CD4-positive, alpha-beta T cell (primary cell): ENCODE measurements around the gene SLC4A5. TPM values are rescaled to one million over a fixed set of nuclear protein-coding genes. Genes with fewer than 3 reads are reported as not detected.

Experiments
- ATAC-seq: fragments of 200-7000 bp; cut with Tn5 transposase; one replicate; pipeline ENCODE4 v1.10.0; 2022; ENCODE audit warnings: mild to moderate bottlenecking; ENCODE audit not compliant: poor library complexity
- CTCF ChIA-PET: fragments of 350-600 bp; sonication (Branson Sonifier 250); formaldehyde crosslinking; loops from one replicate; lab custom pipeline; 2021; ENCODE audit warnings: antibody characterized with exemption, inconsistent platforms; lab: Charles Lee
- POLR2A ChIA-PET: fragments of 350-600 bp; sonication (Branson Sonifier 250); formaldehyde crosslinking; loops from one replicate; lab custom pipeline; 2021; ENCODE audit warnings: antibody characterized with exemption, inconsistent platforms; lab: Charles Lee
- DNase-seq, 14 experiments: peaks; one replicate each; pipeline ENCODE4 v3.0.0-alpha.2; 2013 to 2020; ENCODE audit warnings: mixed read lengths in 2 of 14
- H3K27ac ChIP-seq, 2 donors: one replicate each; pipeline versions ENCODE4 v1.5.1 to v1.7.0; 2013; ENCODE audit warnings: low read length in 2 of 2, low read depth in 1 of 2, mild to moderate bottlenecking in 1 of 2
- H3K27me3 ChIP-seq, 2 experiments: 1 replicate in 1 of 2; 2 replicates in 1 of 2; pipeline versions ENCODE4 v1.6.1 to v1.7.0; 2013; ENCODE audit warnings: low read length in 2 of 2, control low read depth in 1 of 2, mild to moderate bottlenecking in 1 of 2, moderate library complexity in 1 of 2; ENCODE audit not compliant: insufficient read depth in 2 of 2, control insufficient read depth in 1 of 2
- H3K36me3 ChIP-seq: one replicate; pipeline ENCODE4 v1.6.1; 2013; ENCODE audit warnings: low read length, control low read depth; ENCODE audit not compliant: insufficient read depth
- H3K4me1 ChIP-seq: one replicate; pipeline ENCODE4 v1.6.1; 2013; ENCODE audit warnings: low read length, control low read depth; ENCODE audit not compliant: insufficient read depth
- H3K4me3 ChIP-seq: one replicate; pipeline ENCODE4 v1.5.1; 2013; ENCODE audit warnings: mild to moderate bottlenecking, low read length, moderate library complexity
- H3K9me3 ChIP-seq, 2 experiments: 1 replicate in 1 of 2; 2 replicates in 1 of 2; pipeline versions ENCODE4 v1.6.1 to v1.7.0; 2013; ENCODE audit warnings: low read length in 2 of 2, mild to moderate bottlenecking in 2 of 2, control low read depth in 1 of 2, moderate library complexity in 1 of 2; ENCODE audit not compliant: control insufficient read depth in 1 of 2, insufficient read depth in 1 of 2
- H3K27ac Mint-ChIP-seq: one replicate; pipeline ENCODE4 v1.8.0; 2020; ENCODE audit warnings: mixed read lengths
- H3K27me3 Mint-ChIP-seq: one replicate; pipeline ENCODE4 v1.8.0; 2021; ENCODE audit warnings: mixed read lengths
- H3K36me3 Mint-ChIP-seq: one replicate; pipeline ENCODE4 v1.8.0; 2021; ENCODE audit warnings: low read depth, mixed read lengths
- H3K4me1 Mint-ChIP-seq: one replicate; pipeline ENCODE4 v1.8.0; 2021; ENCODE audit warnings: low read depth, mixed read lengths
- H3K4me3 Mint-ChIP-seq: one replicate; pipeline ENCODE4 v1.8.0; 2020; ENCODE audit warnings: mild to moderate bottlenecking, mixed read lengths
- H3K9me3 Mint-ChIP-seq: one replicate; pipeline ENCODE4 v1.8.0; 2020; ENCODE audit warnings: mixed read lengths
- CTCF ChIP-seq: fragments of 200-600 bp; IDR thresholded peaks from one replicate; pipeline ENCODE4 v1.8.0; 2022; ENCODE audit warnings: antibody characterized with exemption, mild to moderate bottlenecking
- intact Hi-C, 2 experiments: fragments of 100-400 bp; cut with DNase I in 1 of 2; cut with micrococcal nuclease in 1 of 2; formaldehyde crosslinking; loops; one replicate each; pipeline versions ENCODE4 v1.15.1 to v1.9.0; 2023 to 2025; cut with DNase I, micrococcal nuclease
- polyA plus RNA-seq, 2 donors: library from polyadenylated mRNA; unstranded; fragments of 120-200 nt; gene quantifications; one replicate each; pipeline ENCODE4 v1.2.1, GENCODE V29; 2013
- total RNA-seq, 174 experiments: library from RNA in 2 of 174; stranded (reverse) in 2 of 174; gene quantifications; one replicate each; pipeline ENCODE4 v1.2.3 and lab custom pipeline; 2021 to 2026

Gene SLC4A5
- 10 to 100 TPM in 1 of 2 experiments, 1 to 10 TPM in 1; 7.8 to 10.4 TPM for total RNA-seq
- polyA plus RNA-seq (2013, experiment 1 of 2): 5.5 TPM
- 5.9 TPM for polyA plus RNA-seq (2013, experiment 2 of 2)
- total RNA-seq (lab: John Stamatoyannopoulos, UW): 0.03 to 10.6 (median 3.8) reads per million in 172 experiments

GRCh38 chr2:74343316-74343715, at the start of gene SLC4A5:
TSS of gene SLC4A5 (minus strand) at chr2:74343416. CDS start at chr2:74315023, 28,393 bp downstream.
- TF ChIP-seq CTCF: no peak
- no peaks in the 10 kb centered on the region for H3K9me3 Mint-ChIP-seq
- no peak within 1 kb of the TSS for H3K4me3 Mint-ChIP-seq
- intact Hi-C loops: no loop called here
- ATAC-seq: no peak
- Histone ChIP-seq H3K27ac (no peak within 1 kb of the TSS), H3K4me1 (no peaks in the 10 kb centered on the region), H3K4me3 (no peak within 1 kb of the TSS), H3K36me3 (no peaks in the 10 kb centered on the region), H3K9me3 (no peaks in the 10 kb centered on the region), H3K27me3 (no peaks in the 10 kb centered on the region)
- ChIA-PET POLR2A (no interaction called here), CTCF (no interaction called here)
- no peak for DNase-seq
- no peaks in the 10 kb centered on the region for H3K4me1 Mint-ChIP-seq
- H3K27ac Mint-ChIP-seq: no peak within 1 kb of the TSS
- H3K36me3 Mint-ChIP-seq: no peaks in the 10 kb centered on the region
- no peaks in the 10 kb centered on the region for H3K27me3 Mint-ChIP-seq

GRCh38 chr2:74392449-74392743, 49.2 kb upstream of the SLC4A5 start:
- Mint-ChIP-seq H3K9me3 (no peaks in the 10 kb centered on the region), H3K27me3 (no peaks in the 10 kb centered on the region), H3K36me3 (peaks cover 4% of the 10 kb centered on the region), H3K4me1 (peaks cover 9% of the 10 kb centered on the region), H3K27ac (no peak overlapping the region), H3K4me3 (peak overlapping the region; percentile 99)
- Histone ChIP-seq H3K9me3 (no peaks in the 10 kb centered on the region), H3K36me3 (no peaks in the 10 kb centered on the region), H3K27me3 (peaks cover 0 to 5% of the 10 kb centered on the region in 2 experiments), H3K4me1 (peaks cover 34% of the 10 kb centered on the region), H3K4me3 (no peak overlapping the region), H3K27ac (no peak overlapping the region)
- DNase-seq: no peak
- ChIA-PET POLR2A (interaction anchor here (0.6 to 2.7 kb wide), 17 partner anchors 9 to 564 kb away, joined by 3 to 17 read pairs (median 6); partner anchors contain the start of genes AUP1, C2orf81, CCDC142 and DCTN1), CTCF (interaction anchor here (1.0 to 2.1 kb wide), 11 partner anchors 9 to 615 kb away, joined by 3 to 9 read pairs (median 6); partner anchors contain the start of genes CCDC142, MRPL53, STAMBP and TTC31)
- intact Hi-C loops: loop anchor here (1.0 to 10.0 kb wide), 10 partner anchors 80 to 655 kb away; partner anchors contain the start of genes STAMBP (in 2 of the 2), MOB1A (in 1 of the 2), MRPL53 (in 1 of the 2) and MTHFD2 (in 1 of the 2)
- no peak for ATAC-seq
- TF ChIP-seq CTCF: no peak

- peaks cover 34% of the 10 kb centered on the region for H3K4me1 ChIP-seq
- Mint-ChIP-seq H3K4me1 (peaks cover 9% of the 10 kb centered on the region), H3K4me3 (peak overlapping the region; percentile 99), H3K9me3 (no peaks in the 10 kb centered on the region), H3K27ac (no peak overlapping the region), H3K27me3 (no peaks in the 10 kb centered on the region), H3K36me3 (peaks cover 4% of the 10 kb centered on the region)
- ChIA-PET POLR2A (interaction anchor here (0.6 to 2.7 kb wide), 22 partner anchors 9 to 563 kb away, joined by 3 to 17 read pairs (median 5); partner anchors contain the start of genes AUP1, C2orf81, CCDC142 and DCTN1), CTCF (interaction anchor here (0.5 to 2.1 kb wide), 19 partner anchors 9 to 614 kb away, joined by 3 to 9 read pairs (median 4); partner anchors contain the start of genes C2orf81, CCDC142, INO80B and MRPL53)
- peak overlapping the region; percentile 88 to 92 for H3K27ac ChIP-seq
- no peaks in the 10 kb centered on the region for H3K36me3 ChIP-seq
- intact Hi-C loops: loop anchor here (1.0 to 10.0 kb wide), 10 partner anchors 80 to 655 kb away; partner anchors contain the start of genes STAMBP (in 2 of the 2), MOB1A (in 1 of the 2), MRPL53 (in 1 of the 2) and MTHFD2 (in 1 of the 2)
- H3K27me3 ChIP-seq: peaks cover 0 to 5% of the 10 kb centered on the region in 2 experiments
- ATAC-seq: peak; percentile 90
- peak; percentile 92 to 98 (median 96) for DNase-seq
- H3K9me3 ChIP-seq: no peaks in the 10 kb centered on the region
- H3K4me3 ChIP-seq: peak overlapping the region; percentile 72
- TF ChIP-seq CTCF: peak; percentile 99
These were observed 48.6 kb upstream of the SLC4A5 start for GRCh38 chr2:74391580-74392448.
